OCI-LY1 (cell line): ENCODE data around the gene TMEM126A.

Source experiments
- H2AFZ ChIP-seq: fragments of 200-600 bp; sonication (generic), shearing (Covaris generic); 2 replicates; pipeline ENCODE4 v1.6.0; 2014; ENCODE audit warnings: antibody characterized with exemption, mild to moderate bottlenecking, low read length
- H3F3A ChIP-seq: fragments of 200-600 bp; sonication (generic), shearing (Covaris generic); 2 replicates; pipeline ENCODE4 v1.6.0; 2014; ENCODE audit warnings: mild to moderate bottlenecking, antibody characterized with exemption, low read length, moderate library complexity; ENCODE audit not compliant: insufficient read depth
- H3K27ac ChIP-seq: fragments of 200-600 bp; sonication (generic); 2 replicates; pipeline ENCODE4 v1.5.1; 2014; ENCODE audit warnings: low read length, mixed run types, mild to moderate bottlenecking, low read depth; ENCODE audit not compliant: poor library complexity, severe bottlenecking
- H3K27me3 ChIP-seq: fragments of 200-600 bp; sonication (generic); 2 replicates; pipeline ENCODE4 v1.6.0; 2014; ENCODE audit warnings: antibody characterized with exemption, mild to moderate bottlenecking, low read length, moderate library complexity; ENCODE audit not compliant: insufficient read depth
- H3K36me3 ChIP-seq: fragments of 200-600 bp; sonication (generic); 2 replicates; pipeline ENCODE4 v1.6.1; 2014; ENCODE audit warnings: mild to moderate bottlenecking, antibody characterized with exemption, low read length, moderate library complexity, mixed read lengths; ENCODE audit not compliant: insufficient read depth
- H3K4me1 ChIP-seq: fragments of 200-600 bp; sonication (generic); 2 replicates; pipeline ENCODE4 v1.5.1; 2014; ENCODE audit warnings: mild to moderate bottlenecking, low read length, moderate library complexity; ENCODE audit not compliant: insufficient read depth, severe bottlenecking
- H3K4me2 ChIP-seq: fragments of 200-600 bp; sonication (generic), shearing (Covaris generic); 2 replicates; pipeline ENCODE4 v1.6.1; 2014; ENCODE audit warnings: low read length
- H3K4me3 ChIP-seq: fragments of 200-600 bp; sonication (generic); 2 replicates; pipeline ENCODE4 v1.5.1; 2014; ENCODE audit warnings: low read length, low read depth, mild to moderate bottlenecking, mixed read lengths; ENCODE audit not compliant: poor library complexity, severe bottlenecking
- H3K79me2 ChIP-seq: fragments of 200-600 bp; shearing (Covaris generic); 2 replicates; pipeline ENCODE4 v1.6.1; 2016; ENCODE audit warnings: mixed run types, low read length, mixed read lengths; ENCODE audit not compliant: insufficient read depth
- H3K9ac ChIP-seq: fragments of 200-600 bp; sonication (generic), shearing (Covaris generic); 2 replicates; pipeline ENCODE4 v1.6.1; 2014; ENCODE audit warnings: mild to moderate bottlenecking, low read length, mixed read lengths
- H3K9me2 ChIP-seq: fragments of 200-600 bp; sonication (generic), shearing (Covaris generic); 2 replicates; pipeline ENCODE4 v1.6.1; 2014; ENCODE audit warnings: low read depth, mild to moderate bottlenecking, low read length, mixed read lengths
- H3K9me3 ChIP-seq: fragments of 200-600 bp; shearing (Covaris generic); 2 replicates; pipeline ENCODE4 v1.6.1; 2014; ENCODE audit warnings: low read length, mixed read lengths
- H4K20me1 ChIP-seq: fragments of 200-600 bp; sonication (generic), shearing (Covaris generic); 2 replicates; pipeline ENCODE4 v1.6.0; 2016; ENCODE audit warnings: mild to moderate bottlenecking, low read length; ENCODE audit not compliant: insufficient read depth
- CTCF ChIP-seq: fragments of 200-600 bp; sonication (generic), shearing (Covaris generic); IDR thresholded peaks from 2 replicates; pipeline ENCODE4 v1.5.1; 2017; ENCODE audit warnings: mild to moderate bottlenecking, antibody characterized with exemption, low read length, moderate library complexity, mixed read lengths
- EZH2 ChIP-seq: fragments of 200-600 bp; sonication (generic), shearing (Covaris generic); IDR thresholded peaks from 2 replicates; pipeline ENCODE4 v1.8.0; 2017; ENCODE audit warnings: borderline replicate concordance, mixed run types, mild to moderate bottlenecking, antibody characterized with exemption, low read length, moderate library complexity, mixed read lengths

Gene TMEM126A

GRCh38 chr11:85697747-85698146 is 50.0 kb downstream of the TMEM126A start:
- no peaks in the 10 kb centered on the region for H3K27me3 ChIP-seq
- H4K20me1 ChIP-seq: no peaks in the 10 kb centered on the region
- H3K79me2 ChIP-seq: no peaks in the 10 kb centered on the region
- H2AFZ ChIP-seq: no peak overlapping the region
- no peak overlapping the region for H3K9ac ChIP-seq
- no peaks in the 10 kb centered on the region for H3F3A ChIP-seq
- TF ChIP-seq CTCF (no peak), EZH2 (no peak)
- no peaks in the 10 kb centered on the region for H3K9me2 ChIP-seq
- no peaks in the 10 kb centered on the region for H3K4me1 ChIP-seq
- no peaks in the 10 kb centered on the region for H3K36me3 ChIP-seq
- no peaks in the 10 kb centered on the region for H3K9me3 ChIP-seq
- H3K27ac ChIP-seq: no peak overlapping the region
- no peak overlapping the region for H3K4me2 ChIP-seq
- no peak overlapping the region for H3K4me3 ChIP-seq

DNA sequence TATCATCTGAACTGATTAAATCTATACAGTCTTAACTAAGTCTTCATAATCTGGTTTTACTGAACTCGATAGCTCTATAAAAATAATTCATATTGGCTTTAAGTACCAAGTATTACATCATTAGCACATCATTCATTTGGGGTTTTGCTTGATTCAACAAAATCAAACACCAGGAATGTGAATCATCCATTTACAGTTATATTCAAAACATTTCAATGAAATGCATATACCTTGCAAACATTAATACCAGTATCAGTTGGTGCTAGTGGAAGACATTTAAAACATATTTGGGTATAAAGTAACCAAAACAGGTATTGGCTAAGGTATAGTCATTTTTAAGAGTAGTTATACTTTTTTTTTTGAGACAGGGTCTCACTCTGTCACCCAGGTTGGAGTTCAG is 50.4 kb downstream of the TMEM126A start:
- H3K27ac ChIP-seq: no peak overlapping the region
- no peak overlapping the region for H3K4me3 ChIP-seq
- no peaks in the 10 kb centered on the region for H3K27me3 ChIP-seq
- H3K4me1 ChIP-seq: no peaks in the 10 kb centered on the region
- no peaks in the 10 kb centered on the region for H4K20me1 ChIP-seq
- no peaks in the 10 kb centered on the region for H3K36me3 ChIP-seq
- H3K9me3 ChIP-seq: no peaks in the 10 kb centered on the region
- no peak overlapping the region for H3K9ac ChIP-seq
- H3K4me2 ChIP-seq: no peak overlapping the region
- no peak overlapping the region for H2AFZ ChIP-seq
- no peaks in the 10 kb centered on the region for H3K79me2 ChIP-seq
- no peaks in the 10 kb centered on the region for H3F3A ChIP-seq
- H3K9me2 ChIP-seq: no peaks in the 10 kb centered on the region
- TF ChIP-seq CTCF (no peak), EZH2 (no peak)

- H3K4me2 ChIP-seq: no peak overlapping the region
- H3F3A ChIP-seq: no peaks in the 10 kb centered on the region
- H4K20me1 ChIP-seq: no peaks in the 10 kb centered on the region
- H3K4me1 ChIP-seq: no peaks in the 10 kb centered on the region
- H3K9ac ChIP-seq: no peak overlapping the region
- no peak overlapping the region for H2AFZ ChIP-seq
- H3K79me2 ChIP-seq: no peaks in the 10 kb centered on the region
- TF ChIP-seq CTCF (no peak), EZH2 (no peak)
- no peak overlapping the region for H3K4me3 ChIP-seq
- no peaks in the 10 kb centered on the region for H3K9me3 ChIP-seq
- H3K27ac ChIP-seq: no peak overlapping the region
- H3K27me3 ChIP-seq: no peaks in the 10 kb centered on the region
- H3K9me2 ChIP-seq: no peaks in the 10 kb centered on the region
- no peaks in the 10 kb centered on the region for H3K36me3 ChIP-seq
These were observed 52.4 kb downstream of the TMEM126A start for GRCh38 chr11:85699957-85700741.
